Right ventricle myocardium inferior (tissue), 1 donor: ENCODE results near the gene HRAS. TPM values are rescaled to one million over a fixed set of nuclear protein-coding genes. Genes with fewer than 3 reads are reported as not detected.

Experiments
- ATAC-seq: fragments of 200-7000 bp; cut with Tn5 transposase; one replicate; pipeline ENCODE4 v1.9.1; 2020; ENCODE audit warnings: mild to moderate bottlenecking, moderate library complexity
- DNase-seq: peaks from one replicate; pipeline ENCODE4 v3.0.0; 2021; ENCODE audit errors: missing footprints
- intact Hi-C: fragments of 100-400 bp; cut with DNase I; formaldehyde crosslinking; loops from one replicate; pipeline ENCODE4 v1.11.0; 2022
- total RNA-seq: library from RNA; stranded (reverse); fragmentation: NEBNext Ultra II Directional; extraction: Animal tissue kit (Norgen Biotek cat#: 25700); gene quantifications from one replicate; pipeline ENCODE4 v1.2.1, GENCODE V29; 2021
- donor health status: DM: no; HTN: yes; CAD: no; lungs with severe emphysema.

The HRAS gene
- total RNA-seq, 1 donor from 2014 or later, result 57.5 TPM

DNA sequence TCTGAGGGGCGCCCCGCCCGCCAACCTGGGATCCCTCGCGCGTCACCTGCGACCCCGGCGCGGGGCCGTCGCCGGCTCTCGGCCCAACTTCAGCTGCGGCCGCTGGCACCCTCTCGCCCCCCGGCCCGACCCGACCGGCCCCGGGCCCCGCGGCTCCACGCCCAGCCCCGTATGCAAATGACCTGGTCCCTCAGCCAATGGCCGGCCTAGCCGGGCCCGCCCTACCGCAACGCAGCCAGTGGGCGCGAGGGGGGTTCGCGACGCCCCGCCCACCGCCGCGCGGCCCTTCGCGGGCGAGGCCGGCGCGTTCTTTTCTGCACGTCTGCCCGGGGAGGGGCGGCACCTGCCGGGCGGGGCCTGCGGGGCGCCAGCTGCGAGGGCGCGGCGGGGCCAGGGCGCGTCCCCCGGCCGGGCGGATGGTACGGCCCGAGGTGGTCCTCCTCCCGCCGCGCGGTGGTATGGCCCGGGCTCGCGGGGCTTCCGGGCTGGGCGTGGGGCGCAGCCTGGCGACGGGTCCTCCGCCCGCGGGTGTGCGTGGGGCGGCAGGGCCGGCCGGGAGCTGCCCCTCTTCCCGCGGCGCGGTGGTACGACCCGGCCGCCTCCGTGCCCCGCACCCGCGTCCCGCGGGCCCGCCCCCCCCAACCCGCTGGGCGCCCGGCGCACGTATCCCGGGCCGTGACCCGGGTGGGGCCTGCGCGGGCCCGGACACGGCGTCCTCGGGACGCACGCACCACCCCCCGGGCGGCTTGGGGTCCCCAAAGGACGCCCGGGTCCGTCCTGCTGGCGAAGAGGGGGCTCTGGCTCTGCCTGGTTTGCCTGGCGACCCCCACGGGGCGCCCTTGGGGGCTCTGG, 33.2 kb upstream of the HRAS start:
- intact Hi-C loops, result no loop called here
- peak; percentile 91 for ATAC-seq
- peak; percentile 95 for DNase-seq

- intact Hi-C loops, result no loop called here
- ATAC-seq (peak; percentile 12), DNase-seq (peak; percentile 74)
These were observed 32.4 kb upstream of the HRAS start for GRCh38 chr11:567629-568292.

GRCh38 chr11:567011-567628, 31.7 kb upstream of the HRAS start:
- ATAC-seq, result no peak
- intact Hi-C loops, result no loop called here
- DNase-seq, result no peak

DNA sequence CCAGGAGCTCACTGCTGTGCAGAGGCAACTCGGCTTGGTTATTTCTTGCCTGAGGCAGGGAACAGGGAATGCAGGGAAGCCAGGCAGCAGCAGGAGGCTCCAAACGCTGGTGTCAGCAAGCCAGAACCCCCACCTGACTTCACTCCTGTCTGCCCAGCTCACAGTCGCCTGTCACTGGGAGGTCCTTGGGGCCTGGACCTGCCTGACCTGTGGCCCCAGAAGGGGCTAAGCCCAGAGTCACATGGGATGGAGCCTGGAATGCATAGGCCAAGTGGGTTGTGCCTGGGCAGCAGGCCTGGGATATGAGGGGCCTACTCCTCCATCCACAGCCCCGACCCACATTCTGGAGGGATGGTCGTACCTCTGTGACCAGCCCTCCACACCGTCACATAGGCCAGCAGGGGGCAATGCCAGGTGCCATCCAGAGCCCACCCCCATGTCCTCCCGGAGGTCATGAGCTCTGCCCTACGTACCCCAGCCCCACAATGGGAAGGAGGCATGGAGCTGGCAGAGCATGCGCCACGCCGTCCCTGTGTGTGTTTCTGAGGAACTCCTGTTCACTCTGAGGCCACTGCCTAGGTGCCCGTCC, 30.6 kb upstream of the HRAS start:
- DNase-seq (peak; percentile 59), ATAC-seq (no peak)
- intact Hi-C loops, result no loop called here

DNA sequence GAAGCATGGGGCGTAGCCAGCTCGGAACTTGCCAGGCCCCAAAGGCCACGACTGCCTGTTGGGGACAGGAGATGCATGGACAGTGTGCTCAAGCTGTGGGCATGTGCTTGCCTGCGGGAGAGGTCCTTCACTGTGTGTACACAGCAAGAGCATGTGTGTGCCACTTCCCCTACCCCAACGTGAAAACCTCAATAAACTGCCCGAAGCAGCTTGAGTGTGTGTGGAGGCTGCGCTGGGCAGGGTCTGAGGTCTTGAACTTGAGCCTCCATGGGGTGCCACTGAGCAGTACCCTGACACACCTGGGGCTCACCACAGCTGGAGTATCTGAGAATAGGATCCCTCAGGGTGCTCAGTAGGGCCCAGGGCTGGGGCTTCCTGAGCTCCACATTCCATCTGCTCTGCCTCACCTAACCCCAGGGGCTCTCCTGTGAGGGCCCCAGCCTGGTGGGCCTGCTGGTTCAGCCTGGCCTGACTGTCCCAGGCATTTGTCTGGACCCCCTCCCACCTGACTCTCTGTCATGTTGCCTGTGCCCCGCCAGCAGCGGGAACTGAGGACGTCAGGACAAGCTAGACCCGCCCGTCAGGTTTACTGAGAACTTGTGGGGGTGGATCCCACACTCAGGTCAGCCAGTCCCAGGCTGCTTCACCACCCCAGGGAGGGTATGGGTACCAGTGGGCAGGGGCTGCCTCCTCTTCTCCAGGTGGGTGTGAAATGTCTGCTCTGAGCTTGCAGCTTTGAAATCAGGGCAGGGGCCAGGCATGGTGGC, 28.6 kb upstream of the HRAS start:
- intact Hi-C loops, result no loop called here
- ATAC-seq (no peak), DNase-seq (no peak)

- intact Hi-C loops, result no loop called here
- ATAC-seq, result no peak
- DNase-seq, result no peak
These were observed 27.9 kb upstream of the HRAS start for GRCh38 chr11:563066-563811.

DNA sequence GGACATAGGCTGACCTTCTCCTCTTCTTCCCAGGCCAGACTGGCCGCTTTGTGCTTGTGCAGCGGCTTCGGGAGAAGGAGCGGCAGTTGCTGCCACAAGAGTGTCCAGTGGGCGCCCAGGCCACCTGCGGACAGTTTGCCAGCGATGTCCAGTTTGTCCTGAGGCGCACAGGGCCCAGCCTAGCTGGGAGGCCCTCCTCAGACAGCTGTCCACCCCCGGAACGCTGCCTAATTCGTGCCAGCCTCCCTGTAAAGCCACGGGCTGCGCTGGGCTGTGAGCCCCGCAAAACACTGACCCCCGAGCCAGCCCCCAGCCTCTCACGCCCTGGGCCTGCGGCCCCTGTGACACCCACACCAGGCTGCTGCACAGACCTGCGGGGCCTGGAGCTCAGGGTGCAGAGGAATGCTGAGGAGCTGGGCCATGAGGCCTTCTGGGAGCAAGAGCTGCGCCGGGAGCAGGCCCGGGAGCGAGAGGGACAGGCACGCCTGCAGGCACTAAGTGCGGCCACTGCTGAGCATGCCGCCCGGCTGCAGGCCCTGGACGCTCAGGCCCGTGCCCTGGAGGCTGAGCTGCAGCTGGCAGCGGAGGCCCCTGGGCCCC, 26.8 kb upstream of the HRAS start:
- intact Hi-C loops, result no loop called here
- DNase-seq, result no peak
- ATAC-seq, result no peak

GRCh38 chr11:561148-562003, 26.0 kb upstream of the HRAS start:
- DNase-seq, result no peak
- no peak for ATAC-seq
- intact Hi-C loops, result no loop called here

DNA sequence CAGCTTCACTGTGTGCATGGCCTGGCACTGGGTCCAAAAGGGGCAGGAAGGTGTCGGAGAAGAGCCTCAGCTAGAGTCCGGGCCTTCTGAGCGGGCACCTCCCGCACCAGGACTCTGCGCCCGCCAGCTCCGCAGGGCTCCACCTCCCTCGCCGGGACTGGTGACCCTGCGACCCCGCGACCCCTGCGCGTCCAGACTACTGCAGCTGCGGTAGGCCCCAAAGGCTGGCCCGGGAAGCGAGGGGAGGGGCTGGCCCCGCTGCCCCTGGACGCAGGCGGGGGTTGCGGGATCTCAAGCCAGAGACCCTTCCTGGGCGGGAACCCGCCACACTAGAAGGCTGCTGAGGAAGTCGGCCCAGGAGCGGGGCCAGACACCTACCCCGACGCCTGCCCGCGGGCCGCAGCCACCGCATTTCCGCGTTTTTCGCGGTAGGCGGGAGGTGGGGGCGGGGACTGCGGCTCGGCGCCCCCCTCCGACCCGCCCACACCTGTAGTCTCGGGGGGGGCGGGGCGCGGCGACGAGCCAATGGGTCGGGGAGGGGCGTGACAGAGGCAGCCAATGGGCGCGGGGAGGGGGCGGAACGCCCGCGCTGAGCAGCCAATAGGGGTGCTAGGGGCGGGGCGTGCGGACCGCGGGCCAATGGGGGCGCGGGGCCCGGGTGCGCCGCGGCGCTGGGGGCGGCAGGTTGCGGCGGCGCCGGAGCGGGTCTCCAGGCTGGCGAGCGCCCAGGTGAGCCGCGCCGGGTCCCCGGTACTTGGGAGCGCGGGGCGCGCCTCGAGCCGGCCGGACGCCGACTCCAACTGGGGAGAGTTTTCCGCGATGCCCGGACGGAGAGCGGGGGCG, 25.1 kb upstream of the HRAS start, which contains the start of the genes LMNTD2 and RASSF7:
Gene LMNTD2, minus strand, starts transcription at position 434 of the 843 bp plus-strand sequence. Its CDS starts 22 bp downstream, at position 412.
Gene RASSF7, plus strand, starts transcription at position 666 of the 843 bp plus-strand sequence. CDS start 799 bp downstream, outside the sequence.
- ATAC-seq (peak; percentile 95), DNase-seq (peak; percentile 95)
- intact Hi-C loops, result no loop called here

GRCh38 chr11:559712-560304, 24.4 kb upstream of the HRAS start:
- intact Hi-C loops, result loop anchor here (5.0 kb wide), 1 partner anchor 67 kb away; the partner anchor contains the start of gene SCT
- ATAC-seq (no peak), DNase-seq (no peak)

- intact Hi-C loops, result loop anchor here (5.0 kb wide), 1 partner anchor 68 kb away; the partner anchor contains the start of gene SCT
- ATAC-seq (no peak), DNase-seq (no peak)
These were observed 23.7 kb upstream of the HRAS start for GRCh38 chr11:559020-559620.

DNA sequence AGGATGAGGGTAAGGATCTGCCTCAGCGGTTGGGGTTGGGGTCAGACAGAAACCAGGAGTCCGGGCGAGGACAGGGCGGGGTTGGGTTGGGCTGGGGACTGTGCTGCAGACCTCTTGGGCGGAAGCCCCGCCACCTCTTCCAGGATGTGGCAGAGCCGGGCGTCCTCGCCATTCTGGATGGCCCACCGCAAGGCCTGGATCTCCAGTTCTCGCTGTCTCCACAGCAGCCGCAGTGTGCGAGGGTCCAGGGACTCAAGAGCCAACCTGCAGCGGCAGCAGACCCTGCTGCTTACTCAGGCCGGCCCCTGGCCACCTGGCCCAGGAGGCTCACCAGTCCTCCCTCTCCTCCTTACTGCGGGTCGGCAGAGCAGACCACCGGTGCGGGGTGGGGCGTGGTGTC, 23.1 kb upstream of the HRAS start:
- ATAC-seq (no peak), DNase-seq (no peak)
- intact Hi-C loops, result loop anchor here (5.0 kb wide), 1 partner anchor 69 kb away; the partner anchor contains the start of gene SCT

- no peak for ATAC-seq
- no peak for DNase-seq
- intact Hi-C loops, result loop anchor here (5.0 kb wide), 1 partner anchor 70 kb away; the partner anchor contains the start of gene SCT
These were observed 22.2 kb upstream of the HRAS start for GRCh38 chr11:557328-558132.
